ENCODE data around the gene RHCE. TPM values are rescaled to one million over a fixed set of nuclear protein-coding genes. Genes with fewer than 3 reads are reported as not detected.
A peak's percentile ranks its signal among the peaks of the same experiment; 100 is the strongest.
"Not testable (repeated sequence)": the region's sequence is repeated elsewhere in the genome, so short reads cannot be mapped to it uniquely, and the experiment has no call there.

RHCE gene
- total and polyA plus RNA-seq, 8 donors, result 0.23 to 0.90 (median 0.49) TPM

DNA sequence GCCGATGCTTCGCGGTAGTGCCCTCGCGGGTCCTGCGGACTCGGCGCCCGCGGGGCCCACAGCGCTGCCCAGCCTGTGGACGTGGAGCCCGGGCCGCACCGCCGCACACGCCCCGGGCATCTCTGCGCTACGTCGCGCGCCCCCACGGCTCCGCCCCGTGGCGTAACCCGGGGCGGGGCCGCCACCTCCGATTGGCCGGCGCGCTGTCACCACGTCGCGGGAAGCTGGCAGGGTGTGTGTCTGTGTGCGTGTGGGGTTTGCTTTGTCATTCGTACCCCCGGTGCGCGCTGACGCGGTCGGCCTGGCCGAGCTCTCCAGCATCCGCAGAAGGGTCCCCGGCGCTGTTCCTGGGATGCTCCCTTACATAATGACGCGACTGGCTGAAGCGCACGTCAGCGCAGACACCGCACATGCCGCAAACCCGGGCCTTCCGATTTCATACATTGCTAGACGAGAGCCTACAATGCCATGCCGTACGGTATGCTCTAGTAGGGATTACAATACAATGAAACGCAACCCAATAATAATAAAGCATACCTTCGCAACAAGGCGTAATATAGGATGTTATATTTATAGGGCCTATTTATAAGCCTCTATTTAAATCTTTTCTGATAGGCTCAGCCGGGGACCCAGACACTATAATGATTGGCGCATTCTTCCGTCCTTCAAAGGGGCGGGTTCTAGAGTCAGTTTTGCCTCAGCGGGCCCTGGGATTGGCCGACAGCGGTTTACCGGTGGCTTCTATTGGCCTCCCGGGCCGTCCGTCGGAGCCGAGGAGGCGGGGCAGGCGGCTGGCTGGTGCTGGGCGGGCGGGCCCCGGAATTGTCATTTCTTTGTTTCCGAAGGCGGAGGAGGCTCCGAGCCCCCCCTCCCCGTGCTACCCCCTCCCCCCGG lies 9.7 kb upstream of the RHCE start, which contains the start of gene MACO1:
Gene MACO1 (plus strand): TSS at position 825 of the 894 bp plus-strand sequence. CDS start 202 bp downstream, outside the sequence.
- DNase-seq (peak; percentile 95 to 98 (median 96)), ATAC-seq (peak; percentile 89 to 96 (median 90)), FAIRE-seq (peak; percentile 60)
- TF ChIP-seq, protein P1, sequence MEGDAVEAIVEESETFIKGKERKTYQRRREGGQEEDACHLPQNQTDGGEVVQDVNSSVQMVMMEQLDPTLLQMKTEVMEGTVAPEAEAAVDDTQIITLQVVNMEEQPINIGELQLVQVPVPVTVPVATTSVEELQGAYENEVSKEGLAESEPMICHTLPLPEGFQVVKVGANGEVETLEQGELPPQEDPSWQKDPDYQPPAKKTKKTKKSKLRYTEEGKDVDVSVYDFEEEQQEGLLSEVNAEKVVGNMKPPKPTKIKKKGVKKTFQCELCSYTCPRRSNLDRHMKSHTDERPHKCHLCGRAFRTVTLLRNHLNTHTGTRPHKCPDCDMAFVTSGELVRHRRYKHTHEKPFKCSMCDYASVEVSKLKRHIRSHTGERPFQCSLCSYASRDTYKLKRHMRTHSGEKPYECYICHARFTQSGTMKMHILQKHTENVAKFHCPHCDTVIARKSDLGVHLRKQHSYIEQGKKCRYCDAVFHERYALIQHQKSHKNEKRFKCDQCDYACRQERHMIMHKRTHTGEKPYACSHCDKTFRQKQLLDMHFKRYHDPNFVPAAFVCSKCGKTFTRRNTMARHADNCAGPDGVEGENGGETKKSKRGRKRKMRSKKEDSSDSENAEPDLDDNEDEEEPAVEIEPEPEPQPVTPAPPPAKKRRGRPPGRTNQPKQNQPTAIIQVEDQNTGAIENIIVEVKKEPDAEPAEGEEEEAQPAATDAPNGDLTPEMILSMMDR (IDR thresholded peaks at IDR 0.05), result no peak
- 0% methylated on average over 80 to 87 of the region's 87 CpGs for WGBS, 2 donors
- intact Hi-C loops (cut with DNase I), result no loop called here
- Histone ChIP-seq H3K27ac (peak within 1 kb of the TSS; percentile 88 to 94 (median 92)), H3K27me3 (no peaks in the 10 kb centered on the region), H3K9me3 (no peaks in the 10 kb centered on the region), H3K36me3 (no peaks in the 10 kb centered on the region), H3K4me1 (peaks cover 0 to 45% (median 14%) of the 10 kb centered on the region in 3 donors), H3K4me3 (peak within 1 kb of the TSS; percentile 69 to 95 (median 90))

DNA sequence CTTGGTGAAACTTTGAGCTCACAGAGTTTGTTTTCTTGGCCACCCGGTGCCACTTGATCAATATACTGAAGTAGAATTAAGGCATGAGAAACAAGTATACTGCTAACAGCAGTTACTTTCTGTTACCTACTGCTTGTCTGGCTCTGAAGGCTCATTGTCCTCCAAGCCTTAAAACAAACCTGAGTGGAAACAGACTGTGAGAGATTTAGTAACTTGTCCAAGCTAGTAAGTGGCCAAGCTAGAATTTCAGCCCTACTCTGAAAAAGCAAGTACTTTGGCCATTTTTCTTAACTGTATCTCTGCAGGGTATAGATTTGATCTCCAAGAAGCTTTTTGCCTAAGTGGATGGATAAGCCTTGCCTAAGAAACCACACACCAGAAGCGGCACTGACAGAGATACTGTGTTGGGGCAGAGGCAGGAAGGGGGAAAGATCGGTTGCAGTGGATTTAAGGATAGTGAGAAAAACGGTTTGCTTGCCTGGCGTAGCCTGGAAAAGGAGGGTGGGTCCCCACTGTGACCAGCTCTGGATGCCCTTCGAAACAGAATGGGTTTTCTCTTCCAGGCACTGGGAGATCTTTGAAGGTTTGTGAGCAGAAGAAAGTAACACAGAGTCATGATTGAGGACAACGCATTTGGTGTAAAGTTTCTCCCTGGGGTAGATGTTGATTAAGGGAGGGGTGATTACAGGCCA lies 8.0 kb upstream of the RHCE start:
- 80 to 84% methylated on average over 7 of the region's 7 CpGs for WGBS, 2 donors
- Histone ChIP-seq H3K9me3 (no peaks in the 10 kb centered on the region), H3K27me3 (no peaks in the 10 kb centered on the region), H3K4me3 (no peak overlapping the region), H3K27ac (no peak overlapping the region), H3K36me3 (no peaks in the 10 kb centered on the region), H3K4me1 (peaks cover 0 to 35% (median 12%) of the 10 kb centered on the region in 3 donors)
- ATAC-seq, result no peak
- intact Hi-C loops (cut with DNase I), result no loop called here
- no peak for FAIRE-seq
- DNase-seq, result no peak
- TF ChIP-seq, protein P1 (IDR thresholded peaks at IDR 0.05), result no peak

DNA sequence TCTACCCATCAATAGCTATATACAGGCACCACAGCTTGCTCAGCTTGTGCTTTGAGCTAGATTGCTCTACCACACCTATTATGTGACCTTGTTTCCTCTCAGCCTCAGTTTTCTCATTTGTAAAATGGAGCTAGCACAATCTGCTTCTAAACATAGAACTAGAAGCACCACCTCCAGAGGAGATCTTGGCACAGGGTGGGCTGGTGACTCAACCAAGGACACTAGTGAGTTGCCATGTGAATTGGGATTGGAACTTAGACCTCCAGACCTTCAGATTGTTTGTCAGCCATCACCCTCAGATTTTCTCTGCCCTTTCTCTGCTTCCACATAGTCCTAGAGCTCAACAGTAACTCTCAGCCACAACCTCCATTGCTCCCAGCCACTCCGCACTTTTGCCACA lies 7.1 kb upstream of the RHCE start:
- Histone ChIP-seq H3K27ac (no peak overlapping the region), H3K4me1 (peaks cover 0 to 29% (median 12%) of the 10 kb centered on the region in 3 donors), H3K9me3 (no peaks in the 10 kb centered on the region), H3K27me3 (no peaks in the 10 kb centered on the region), H3K36me3 (no peaks in the 10 kb centered on the region), H3K4me3 (no peak overlapping the region)
- DNase-seq (peak in 2 of 6 donors; percentile 37 to 44), FAIRE-seq (no peak), ATAC-seq (no peak)
- intact Hi-C loops (cut with DNase I), result no loop called here
- TF ChIP-seq, protein P1 (IDR thresholded peaks at IDR 0.05), result no peak
- 100% methylated on average over 1 of the region's 1 CpG for WGBS, 2 donors

DNA sequence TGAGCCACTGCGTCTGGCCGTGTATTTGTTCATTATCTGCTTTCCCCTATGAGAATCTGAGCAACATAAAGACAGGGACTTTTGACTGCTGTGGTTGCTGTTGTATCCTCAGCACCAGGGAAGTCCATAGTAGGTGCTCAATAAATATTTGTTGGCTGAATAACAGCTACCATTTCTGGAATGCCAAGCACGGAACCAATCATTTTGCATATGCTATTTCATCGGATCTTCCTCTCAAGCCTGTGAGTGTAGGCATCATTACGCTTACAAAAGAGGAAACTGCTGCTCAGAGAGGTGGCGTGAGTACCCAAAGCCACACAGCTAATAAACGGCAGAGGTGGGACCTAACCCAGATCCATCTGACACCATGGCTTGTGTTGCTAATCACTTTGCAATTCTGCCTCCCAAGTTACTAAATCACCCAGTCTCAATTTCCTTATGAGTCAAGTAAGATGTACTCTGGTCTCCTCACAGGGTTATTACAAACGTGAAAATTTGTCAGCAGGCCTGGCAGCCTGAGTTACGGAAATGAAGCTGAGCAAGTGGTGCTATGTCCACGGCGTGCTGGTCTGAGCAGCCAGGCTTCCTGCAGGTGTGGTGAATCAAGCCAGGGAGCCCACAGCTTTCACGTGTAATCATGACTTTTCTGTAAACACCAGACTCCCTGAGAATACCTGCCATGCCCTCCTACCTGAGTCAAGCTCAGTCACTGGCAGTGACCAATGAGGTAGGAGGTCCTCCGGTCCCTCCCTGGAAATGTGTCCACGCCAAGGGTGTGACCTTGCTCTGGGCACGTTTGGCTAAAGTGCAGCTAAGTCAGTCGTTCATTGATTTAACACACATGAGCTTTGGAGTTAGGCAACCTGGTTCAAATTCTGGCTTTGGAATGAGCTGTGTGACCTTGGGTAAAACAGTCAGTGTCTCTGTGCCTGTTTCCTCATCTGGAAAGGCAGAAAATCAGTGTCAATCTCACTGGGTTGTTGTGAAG lies 4.8 kb upstream of the RHCE start:
- DNase-seq, result peak; percentile 60 to 92 (median 87)

DNA sequence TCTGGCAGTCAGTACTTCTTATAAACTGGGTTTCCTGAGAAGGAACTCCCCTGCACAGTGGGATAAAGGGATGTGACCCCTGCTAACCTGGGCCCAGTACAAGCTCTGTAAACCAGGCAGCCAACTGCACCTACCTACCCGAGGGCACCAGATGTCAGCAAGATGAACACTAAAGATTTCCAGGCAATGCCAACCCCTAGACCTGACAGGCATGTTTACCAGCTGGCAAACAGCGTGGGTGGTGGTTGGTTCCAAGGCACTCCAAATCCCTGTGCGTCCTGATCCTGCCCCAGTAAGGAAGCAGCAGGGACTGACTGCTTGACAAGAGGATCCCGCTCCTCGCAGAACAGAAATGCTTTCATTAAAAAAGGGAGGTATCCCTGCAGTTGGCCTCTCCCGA lies 2.6 kb upstream of the RHCE start:
- ATAC-seq, result peak; percentile 52 to 77 (median 74)
- peak in 5 of 6 donors; percentile 69 to 76 (median 70) for DNase-seq
- intact Hi-C loops (cut with DNase I); H3K4me3 ChIP-seq; H3K36me3 ChIP-seq; H3K9me3 ChIP-seq; FAIRE-seq; H3K27me3 ChIP-seq: not testable (repeated sequence)
- 25 to 37% methylated on average over 6 of the region's 6 CpGs for WGBS, 2 donors
- peak overlapping the region in 2 of 4 donors; percentile 41 to 55 for H3K27ac ChIP-seq
- H3K4me1 ChIP-seq, result peaks cover 0 to 18% (median 12%) of the 10 kb centered on the region in 3 donors

More for the DNA sequence above, 4.8 kb upstream of the RHCE start:
- intact Hi-C loops (cut with DNase I), result no loop called here
- FAIRE-seq, result no peak
- TF ChIP-seq, protein P1 (IDR thresholded peaks at IDR 0.05), result no peak
- H3K4me3 ChIP-seq, result no peak overlapping the region
- peak overlapping the region; percentile 37 to 84 (median 69) for H3K27ac ChIP-seq
- H3K36me3 ChIP-seq, result no peaks in the 10 kb centered on the region
- peak; percentile 57 to 73 (median 64) for ATAC-seq
- H3K9me3 ChIP-seq, result no peaks in the 10 kb centered on the region
- WGBS, 2 donors, result 45 to 46% methylated on average over 16 of the region's 16 CpGs
- no peaks in the 10 kb centered on the region for H3K27me3 ChIP-seq
- peaks cover 0 to 23% (median 12%) of the 10 kb centered on the region in 3 donors for H3K4me1 ChIP-seq

DNA sequence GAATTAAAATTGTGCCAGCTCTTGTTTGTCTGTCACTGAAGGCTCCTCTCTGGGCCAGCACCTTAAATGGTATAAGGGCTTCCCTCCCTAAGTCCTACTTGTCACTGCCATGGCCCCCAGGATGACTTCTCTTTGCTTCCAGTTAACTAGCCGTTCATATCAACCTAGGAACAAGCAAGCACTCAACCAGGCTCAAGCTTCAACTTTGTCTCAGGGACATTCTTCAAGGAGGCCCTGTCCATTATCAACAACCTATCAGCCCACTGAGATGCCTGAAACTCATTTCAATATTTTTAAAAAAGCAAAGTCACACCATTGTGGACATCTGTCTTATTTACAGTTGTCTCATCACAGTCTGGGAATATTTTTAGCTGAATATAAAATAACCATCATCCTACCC lies 1.3 kb downstream of the RHCE start:
- H3K4me3 ChIP-seq; FAIRE-seq; H3K4me1 ChIP-seq; H3K9me3 ChIP-seq; H3K27me3 ChIP-seq; H3K27ac ChIP-seq; H3K36me3 ChIP-seq; intact Hi-C loops (cut with DNase I); ATAC-seq; DNase-seq: not testable (repeated sequence)
- 89 to 93% methylated on average over 1 of the region's 1 CpG for WGBS, 2 donors

DNA sequence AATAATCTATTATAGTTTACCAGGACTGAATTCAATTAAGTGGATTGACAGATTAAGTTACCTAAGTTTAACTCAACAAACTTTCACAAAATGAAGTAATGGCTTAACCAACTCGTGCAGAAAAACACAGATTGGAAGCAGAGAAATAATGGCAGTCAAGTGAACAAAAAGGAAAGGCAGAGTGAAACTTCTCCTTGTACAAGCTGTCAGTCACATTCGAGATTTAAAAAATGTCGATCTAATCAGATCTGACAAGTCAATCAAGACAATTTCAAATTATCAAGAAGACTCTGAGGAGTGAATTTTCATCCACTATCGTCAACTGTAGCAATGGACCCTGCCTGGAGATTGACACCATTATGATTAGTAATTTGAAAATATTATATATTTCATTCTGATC lies 3.3 kb downstream of the RHCE start:
- H3K27me3 ChIP-seq; ATAC-seq; intact Hi-C loops (cut with DNase I); H3K9me3 ChIP-seq; FAIRE-seq; H3K27ac ChIP-seq; H3K4me1 ChIP-seq; H3K36me3 ChIP-seq; DNase-seq; H3K4me3 ChIP-seq: not testable (repeated sequence)
- WGBS, 2 donors, result 79% methylated on average over 4 of the region's 4 CpGs

Data from pancreas (tissue), 10 donors.